Measurements from ENCODE around the gene CLSTN3.

CLSTN3 gene

DNA sequence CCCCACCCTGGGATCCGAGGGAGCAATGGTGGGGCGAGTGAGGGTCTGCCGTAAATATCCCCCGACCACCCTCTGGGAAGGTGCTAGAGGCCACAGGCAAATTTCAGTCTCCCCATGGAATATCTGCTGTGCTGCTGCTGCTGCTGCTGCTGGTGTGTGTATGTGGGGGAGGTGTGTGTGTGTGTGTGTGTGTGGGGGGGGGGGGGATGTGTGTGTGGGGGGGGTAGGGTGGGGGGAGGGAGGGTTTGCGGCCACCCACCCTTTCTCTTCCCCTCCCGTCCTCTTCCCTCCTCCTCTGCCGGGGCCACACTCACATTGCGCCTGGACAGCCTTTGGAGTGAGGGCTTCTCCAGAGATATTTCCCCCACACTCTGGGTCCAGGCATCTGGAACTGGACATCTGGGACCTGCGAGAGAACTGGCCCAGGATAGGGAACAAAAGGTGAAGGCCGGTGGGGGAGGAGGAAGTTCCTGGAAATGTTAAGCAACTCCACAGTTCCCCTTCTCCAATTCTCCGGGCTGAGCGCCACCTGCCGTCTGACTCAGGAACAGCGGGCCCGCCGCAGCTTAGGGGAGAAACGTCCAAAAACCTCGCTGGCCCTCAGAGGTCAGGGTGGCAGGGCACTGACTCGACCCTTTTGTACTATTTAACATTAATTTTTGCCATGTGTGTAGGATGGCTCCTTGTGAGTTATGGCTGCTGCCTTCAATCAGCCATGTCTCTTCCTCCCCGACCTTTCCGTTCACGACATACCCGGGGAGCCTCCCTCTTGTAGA lies 21.2 kb upstream of the CLSTN3 start, which contains the start of gene C1RL:
TSS of gene C1RL (minus strand) at position 419 of the 776 bp plus-strand sequence. CDS start at position 385, 34 bp downstream.
- DNase-seq (peak; percentile 76 to 82 (median 77)), ATAC-seq (replicated peaks) (peak; percentile 29)
- Mint-ChIP-seq H3K36me3 (ENCODE audit: insufficient read depth) (peaks cover 18% of the 10 kb centered on the region), H3K4me1 (ENCODE audit: low read depth in 2 of 2) (peaks cover 40 to 47% of the 10 kb centered on the region in 2 donors), H3K9me3 (peaks cover 3 to 11% of the 10 kb centered on the region in 2 donors), H3K27ac (peak within 1 kb of the TSS; percentile 92), H3K27me3 (no peaks in the 10 kb centered on the region), H3K4me3 (peak within 1 kb of the TSS; percentile 93 to 94)

DNA sequence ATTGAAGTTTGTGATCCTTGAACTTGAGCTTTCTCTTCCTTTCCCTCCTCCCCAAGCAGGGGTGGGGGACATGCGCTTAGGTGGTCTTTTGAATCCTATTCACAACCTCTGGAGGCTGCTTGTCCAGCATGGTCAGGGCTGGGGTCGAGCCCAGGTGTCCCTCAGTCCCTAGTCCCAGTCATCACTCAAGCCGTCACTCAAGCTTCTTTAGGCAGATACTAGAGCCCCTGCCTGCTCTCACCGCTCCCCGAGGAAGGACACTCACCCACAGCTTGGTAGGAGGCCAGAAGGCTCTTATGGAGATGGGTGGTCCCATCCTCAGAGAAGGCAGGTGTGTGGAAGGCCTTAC lies 20.6 kb upstream of the CLSTN3 start:
- H3K9me3 Mint-ChIP-seq, result peaks cover 3 to 11% of the 10 kb centered on the region in 2 donors
- H3K27me3 Mint-ChIP-seq, result no peaks in the 10 kb centered on the region
- peaks cover 18% of the 10 kb centered on the region for H3K36me3 Mint-ChIP-seq (ENCODE audit: insufficient read depth)
- H3K27ac Mint-ChIP-seq, result peak overlapping the region; percentile 92
- H3K4me1 Mint-ChIP-seq (ENCODE audit: low read depth in 2 of 2), result peaks cover 42 to 46% of the 10 kb centered on the region in 2 donors
- ATAC-seq (replicated peaks) (no peak), DNase-seq (no peak)
- peak overlapping the region; percentile 93 to 94 for H3K4me3 Mint-ChIP-seq

- Mint-ChIP-seq H3K27me3 (no peaks in the 10 kb centered on the region), H3K4me3 (no peak overlapping the region), H3K36me3 (ENCODE audit: insufficient read depth) (peaks cover 15% of the 10 kb centered on the region), H3K4me1 (ENCODE audit: low read depth in 2 of 2) (peaks cover 39 to 41% of the 10 kb centered on the region in 2 donors), H3K27ac (no peak overlapping the region), H3K9me3 (peaks cover 2 to 7% of the 10 kb centered on the region in 2 donors)
- ATAC-seq (replicated peaks) (no peak), DNase-seq (no peak)
Measured at GRCh38 chr12:7110661-7111060, 19.5 kb upstream of the CLSTN3 start.

DNA sequence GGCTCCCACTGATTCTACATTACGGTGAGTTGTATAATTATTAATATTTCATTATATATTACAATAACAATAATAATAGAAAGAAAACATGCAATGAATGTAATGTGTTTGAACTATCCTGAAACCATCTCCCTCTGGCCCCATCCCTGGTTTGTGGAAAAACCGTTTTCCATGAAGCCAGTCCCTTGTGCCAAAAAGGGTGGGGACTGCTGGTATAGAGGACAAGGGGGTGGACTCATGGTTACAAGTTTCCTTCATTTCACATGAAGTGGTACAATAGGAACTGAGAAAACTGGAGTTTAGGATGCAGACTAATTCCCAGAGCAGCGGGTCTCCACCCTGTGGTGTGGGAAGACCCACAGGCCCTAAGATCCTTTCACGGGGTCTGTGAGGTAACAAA lies 18.1 kb upstream of the CLSTN3 start:
- Mint-ChIP-seq H3K36me3 (ENCODE audit: insufficient read depth) (peaks cover 15% of the 10 kb centered on the region), H3K4me1 (ENCODE audit: low read depth in 2 of 2) (peaks cover 27 to 32% of the 10 kb centered on the region in 2 donors), H3K9me3 (no peaks in the 10 kb centered on the region), H3K27ac (no peak overlapping the region), H3K4me3 (no peak overlapping the region), H3K27me3 (no peaks in the 10 kb centered on the region)
- ATAC-seq (replicated peaks), result no peak
- no peak for DNase-seq

DNA sequence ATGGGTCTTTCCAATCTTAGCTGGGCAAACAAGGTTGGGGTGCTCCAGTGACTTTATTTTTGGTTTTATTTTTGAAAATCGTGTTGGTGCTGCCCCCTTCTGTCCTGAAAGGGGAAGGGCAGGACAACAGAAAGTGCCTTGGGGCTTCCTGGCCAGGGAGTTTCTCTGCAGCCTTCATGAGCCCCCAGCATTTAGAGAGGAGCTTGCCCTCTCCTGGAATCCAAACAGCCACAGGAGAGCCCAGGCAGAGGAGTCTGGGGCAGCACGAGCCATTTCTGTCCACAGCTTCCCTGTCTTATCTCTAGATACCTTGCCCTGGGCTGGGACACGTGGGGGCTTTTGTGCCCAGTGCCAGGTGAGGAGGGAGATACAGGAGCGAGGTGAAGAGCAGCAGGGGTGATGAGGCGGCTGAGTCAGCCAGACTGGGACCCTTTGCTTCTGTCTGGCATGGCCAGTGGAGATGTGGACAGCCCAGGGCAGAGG lies 16.7 kb upstream of the CLSTN3 start:
- Mint-ChIP-seq H3K4me3 (no peak overlapping the region), H3K4me1 (ENCODE audit: low read depth in 2 of 2) (peaks cover 19 to 23% of the 10 kb centered on the region in 2 donors), H3K27me3 (no peaks in the 10 kb centered on the region), H3K36me3 (ENCODE audit: insufficient read depth) (peaks cover 12% of the 10 kb centered on the region), H3K9me3 (no peaks in the 10 kb centered on the region), H3K27ac (peak overlapping the region; percentile 44 to 74)
- DNase-seq (peak; percentile 40 to 56 (median 47)), ATAC-seq (replicated peaks) (peak; percentile 24)

- ATAC-seq (replicated peaks) (no peak), DNase-seq (no peak)
- Mint-ChIP-seq H3K4me3 (no peak overlapping the region), H3K36me3 (ENCODE audit: insufficient read depth) (peaks cover 10% of the 10 kb centered on the region), H3K9me3 (no peaks in the 10 kb centered on the region), H3K27ac (peak overlapping the region in 1 of 2 donors; percentile 74), H3K27me3 (no peaks in the 10 kb centered on the region), H3K4me1 (ENCODE audit: low read depth in 2 of 2) (peaks cover 19 to 20% of the 10 kb centered on the region in 2 donors)
Measured at GRCh38 chr12:7114008-7114407, 16.2 kb upstream of the CLSTN3 start.

DNA sequence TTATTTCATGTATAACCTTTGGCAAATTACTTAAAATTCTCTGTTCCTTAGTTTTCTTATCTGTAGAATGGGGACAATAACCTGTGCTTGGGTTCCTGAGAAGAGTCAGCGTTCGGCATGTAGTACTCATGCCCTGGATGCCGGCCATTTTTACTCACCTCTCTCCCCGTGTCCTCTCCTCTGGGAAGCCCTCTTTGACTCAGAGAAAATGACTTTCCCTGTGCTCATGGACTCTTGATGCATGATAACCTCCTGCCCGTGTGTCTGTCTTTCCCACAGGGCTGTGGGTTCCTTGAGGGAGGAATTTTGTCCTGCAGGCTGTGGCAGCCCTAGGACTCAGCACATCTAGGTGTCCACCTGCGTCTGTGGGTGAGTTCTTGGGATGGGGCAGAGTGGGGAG lies 15.3 kb upstream of the CLSTN3 start:
- H3K27me3 Mint-ChIP-seq, result no peaks in the 10 kb centered on the region
- H3K4me3 Mint-ChIP-seq, result no peak overlapping the region
- H3K27ac Mint-ChIP-seq, result no peak overlapping the region
- peaks cover 5% of the 10 kb centered on the region for H3K36me3 Mint-ChIP-seq (ENCODE audit: insufficient read depth)
- ATAC-seq (replicated peaks) (no peak), DNase-seq (no peak)
- no peaks in the 10 kb centered on the region for H3K9me3 Mint-ChIP-seq
- peaks cover 11 to 12% of the 10 kb centered on the region in 2 donors for H3K4me1 Mint-ChIP-seq (ENCODE audit: low read depth in 2 of 2)

- no peak for DNase-seq
- no peaks in the 10 kb centered on the region for H3K9me3 Mint-ChIP-seq
- H3K27ac Mint-ChIP-seq, result no peak overlapping the region
- peaks cover 7 to 8% of the 10 kb centered on the region in 2 donors for H3K4me1 Mint-ChIP-seq (ENCODE audit: low read depth in 2 of 2)
- ATAC-seq (replicated peaks), result no peak
- H3K27me3 Mint-ChIP-seq, result no peaks in the 10 kb centered on the region
- H3K4me3 Mint-ChIP-seq, result no peak overlapping the region
- peaks cover 8% of the 10 kb centered on the region for H3K36me3 Mint-ChIP-seq (ENCODE audit: insufficient read depth)
Measured at GRCh38 chr12:7116196-7116595, 14.0 kb upstream of the CLSTN3 start.

GRCh38 chr12:7116916-7117315 lies 13.3 kb upstream of the CLSTN3 start:
- ATAC-seq (replicated peaks) (no peak), DNase-seq (no peak)
- H3K27ac Mint-ChIP-seq, result no peak overlapping the region
- peaks cover 8% of the 10 kb centered on the region for H3K36me3 Mint-ChIP-seq (ENCODE audit: insufficient read depth)
- H3K27me3 Mint-ChIP-seq, result no peaks in the 10 kb centered on the region
- H3K9me3 Mint-ChIP-seq, result no peaks in the 10 kb centered on the region
- H3K4me3 Mint-ChIP-seq, result no peak overlapping the region
- H3K4me1 Mint-ChIP-seq (ENCODE audit: low read depth in 2 of 2), result peaks cover 5 to 8% of the 10 kb centered on the region in 2 donors

GRCh38 chr12:7117670-7118069 lies 12.5 kb upstream of the CLSTN3 start:
- Mint-ChIP-seq H3K9me3 (no peaks in the 10 kb centered on the region), H3K36me3 (ENCODE audit: insufficient read depth) (peaks cover 8% of the 10 kb centered on the region), H3K4me3 (no peak overlapping the region), H3K27me3 (no peaks in the 10 kb centered on the region), H3K27ac (no peak overlapping the region), H3K4me1 (ENCODE audit: low read depth in 2 of 2) (peaks cover 5 to 8% of the 10 kb centered on the region in 2 donors)
- ATAC-seq (replicated peaks), result no peak
- no peak for DNase-seq

GRCh38 chr12:7118881-7119280 lies 11.3 kb upstream of the CLSTN3 start:
- H3K4me3 Mint-ChIP-seq, result no peak overlapping the region
- ATAC-seq (replicated peaks) (no peak), DNase-seq (no peak)
- no peaks in the 10 kb centered on the region for H3K9me3 Mint-ChIP-seq
- no peak overlapping the region for H3K27ac Mint-ChIP-seq
- H3K27me3 Mint-ChIP-seq, result no peaks in the 10 kb centered on the region
- H3K36me3 Mint-ChIP-seq (ENCODE audit: insufficient read depth), result peaks cover 8% of the 10 kb centered on the region
- peaks cover 0 to 5% of the 10 kb centered on the region in 2 donors for H3K4me1 Mint-ChIP-seq (ENCODE audit: low read depth in 2 of 2)

GRCh38 chr12:7120166-7120565 lies 10.0 kb upstream of the CLSTN3 start:
- no peaks in the 10 kb centered on the region for H3K9me3 Mint-ChIP-seq
- peaks cover 11% of the 10 kb centered on the region for H3K36me3 Mint-ChIP-seq (ENCODE audit: insufficient read depth)
- no peak overlapping the region for H3K4me3 Mint-ChIP-seq
- no peak overlapping the region for H3K27ac Mint-ChIP-seq
- DNase-seq (no peak), ATAC-seq (replicated peaks) (no peak)
- no peaks in the 10 kb centered on the region for H3K27me3 Mint-ChIP-seq
- H3K4me1 Mint-ChIP-seq (ENCODE audit: low read depth in 2 of 2), result peaks cover 0 to 1% of the 10 kb centered on the region in 2 donors

DNA sequence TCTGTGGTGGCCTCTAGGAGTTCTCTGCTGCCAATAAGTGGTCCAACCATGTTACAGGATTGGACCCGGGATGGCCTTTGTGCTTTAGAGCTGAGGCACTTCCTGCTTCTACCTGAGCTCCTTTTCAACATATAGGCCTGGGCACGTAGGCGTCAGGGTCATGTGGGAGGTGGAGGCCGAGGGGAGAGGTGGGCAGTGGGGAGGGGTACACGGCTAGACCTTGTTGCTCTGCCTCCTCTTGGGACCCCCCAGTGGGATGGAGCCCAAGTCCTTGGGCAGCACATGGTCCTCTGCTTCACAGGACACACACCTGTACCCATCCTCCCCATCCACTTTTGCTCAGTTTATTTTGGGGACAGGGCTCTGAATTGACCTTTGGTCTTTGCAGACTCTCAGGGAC lies 8.8 kb upstream of the CLSTN3 start:
- peaks cover 11% of the 10 kb centered on the region for H3K36me3 Mint-ChIP-seq (ENCODE audit: insufficient read depth)
- DNase-seq, result no peak
- no peak overlapping the region for H3K4me3 Mint-ChIP-seq

More for the DNA sequence above, 8.8 kb upstream of the CLSTN3 start:
- H3K9me3 Mint-ChIP-seq, result no peaks in the 10 kb centered on the region
- no peak overlapping the region for H3K27ac Mint-ChIP-seq
- H3K4me1 Mint-ChIP-seq (ENCODE audit: low read depth in 2 of 2), result no peaks in the 10 kb centered on the region
- no peak for ATAC-seq (replicated peaks)
- H3K27me3 Mint-ChIP-seq, result no peaks in the 10 kb centered on the region

All from effector memory CD8-positive, alpha-beta T cell (primary cell).